Measurements from ENCODE around the gene ADO. TPM values are rescaled to one million over a fixed set of nuclear protein-coding genes. Genes with fewer than 3 reads are reported as not detected.

The ADO gene
- total and polyA plus RNA-seq, 9 of the 15 experiments (the other 6 are each of a cell fraction or from before 2014, with no cell fraction given), result 3.0 to 20.0 (median 16.1) TPM

GRCh38 chr10:62811159-62811875 is 6.8 kb downstream of the ADO start:
- no TSS peak for BruUV-seq (replicated peaks)
- H3K9ac ChIP-seq (ENCODE audit: insufficient read depth in 1 of 2, low read depth in 2 of 2, low read length in 2 of 2), result no peak overlapping the region
- no peak for DNase-seq (ENCODE audit: extremely low read depth in 1 of 4, low spot score in 3 of 4)
- H3K36me3 ChIP-seq (ENCODE audit: control insufficient read depth, insufficient read depth, low read length), result peaks cover 25% of the 10 kb centered on the region
- in situ Hi-C loops (cut with MboI), result no loop called here
- no peaks in the 10 kb centered on the region for H3K9me3 ChIP-seq (replicated peaks; ENCODE audit: control insufficient read depth, insufficient read depth, low read depth, low read length)
- WGBS (ENCODE audit: insufficient coverage, low coverage, missing lambda C conversion rate), result 35% methylated on average over 10 of the region's 10 CpGs
- TF ChIP-seq CHD4 (IDR thresholded peaks at IDR 0.05; ENCODE audit: insufficient read depth, insufficient replicate concordance, low read depth, low read length, poor library complexity, severe bottlenecking) (no peak), MEIS2 (IDR thresholded peaks at IDR 0.05; ENCODE audit: partially characterized antibody) (peak; percentile 2)
- H3K27me3 ChIP-seq (ENCODE audit: control insufficient read depth in 2 of 2, insufficient read depth in 2 of 2, low read length in 2 of 2), result peaks cover 12 to 32% of the 10 kb centered on the region in 2 experiments; a peak in 4 of 5 replicates
- H3K4me2 ChIP-seq (ENCODE audit: insufficient read depth, low read length), result no peak overlapping the region
- ChIA-PET CTCF (ENCODE audit: low intra/inter-chr PET ratio) (no interaction called here), POLR2A (interaction anchor here (0.7 kb wide), 1 partner anchor 32 kb away, joined by 3 read pairs; no protein-coding TSS in a partner anchor)
- H3K27ac ChIP-seq (ENCODE audit: extremely low read depth, low read depth, low read length), result no peak overlapping the region
- intact Hi-C loops (cut with micrococcal nuclease), result no loop called here
- H3K9me1 ChIP-seq (ENCODE audit: control insufficient read depth, insufficient read depth, low read length), result peaks cover 3% of the 10 kb centered on the region
- FAIRE-seq, result no peak
- H3K4me3 ChIP-seq, result no peak overlapping the region
- peaks cover 15 to 24% of the 10 kb centered on the region in 2 experiments; a peak in 4 of 5 replicates for H3K4me1 ChIP-seq (replicated peaks in 1 of 2; ENCODE audit: control insufficient read depth in 2 of 2, insufficient read depth in 2 of 2, low read length in 2 of 2)
- peaks cover 22% of the 10 kb centered on the region for H3K79me2 ChIP-seq (ENCODE audit: control insufficient read depth, insufficient read depth, low read length)
- peaks cover 7% of the 10 kb centered on the region for H4K20me1 ChIP-seq (replicated peaks; ENCODE audit: control insufficient read depth, insufficient read depth, low read length)
- ATAC-seq, result no peak
- no peak overlapping the region for H2AFZ ChIP-seq (ENCODE audit: low read depth, low read length)

Measured in K562 (cell line).